Activated naive CD4-positive, alpha-beta T cell (primary cell): Measurements from ENCODE around the gene NCMAP.
"Not testable (repeated sequence)": the region's sequence is repeated elsewhere in the genome, so short reads cannot be mapped to it uniquely, and the experiment has no call there.

Experiments
- DNase-seq, 4 experiments: peaks; one replicate each; lab custom pipeline; 2025; lab: John Stamatoyannopoulos, UW

The NCMAP gene

DNA sequence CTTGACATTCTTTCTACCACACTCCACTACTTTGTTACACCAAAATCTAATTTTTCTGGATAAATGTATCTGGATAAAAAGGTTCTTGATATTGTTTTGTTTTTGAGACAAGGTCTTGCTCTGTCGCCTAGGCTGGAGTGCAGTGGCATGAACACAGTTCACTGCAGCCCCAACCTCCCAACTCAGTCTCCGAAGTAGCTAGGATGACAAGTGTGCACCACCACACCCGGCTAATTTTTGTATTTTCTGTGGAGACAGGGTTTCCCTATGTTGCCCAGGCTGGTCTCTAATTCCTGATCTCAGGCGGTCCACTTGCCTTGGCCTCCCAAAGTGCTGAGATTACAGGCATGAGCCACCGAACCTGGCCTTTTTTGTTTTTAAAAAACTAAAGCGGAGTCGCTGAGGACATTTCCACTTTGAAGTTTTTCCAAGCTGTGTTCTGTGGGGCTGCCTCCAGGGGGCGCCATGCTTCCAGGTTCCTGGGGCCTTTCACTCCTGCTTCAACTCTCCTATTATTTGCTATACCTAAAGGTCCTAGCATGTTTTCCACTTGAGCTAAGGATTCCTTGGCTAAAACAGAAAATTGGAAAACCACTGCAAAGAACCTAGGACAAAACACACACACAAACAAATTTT, 14.1 kb upstream of the NCMAP start:
- peak in 1 of 4 experiments; percentile 6 for DNase-seq

DNA sequence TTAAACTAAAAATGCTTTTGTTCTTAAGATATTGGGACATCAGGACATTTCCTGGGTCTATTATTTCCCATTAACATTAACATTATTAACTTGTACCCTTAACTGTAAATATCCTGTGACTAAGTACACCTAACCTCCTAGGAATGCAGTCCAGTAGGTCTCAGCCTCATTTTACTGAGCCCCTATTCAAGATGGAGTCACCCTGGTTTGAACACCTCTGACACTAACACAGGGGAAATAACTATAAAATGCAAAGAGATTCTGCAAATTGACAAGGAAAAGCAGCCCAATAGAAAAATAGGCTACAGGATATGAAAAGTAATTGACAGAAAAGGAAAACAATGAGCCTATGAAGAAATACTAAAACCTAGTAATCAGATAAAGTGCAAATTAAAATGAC, 11.6 kb upstream of the NCMAP start:
- no peak for DNase-seq

GRCh38 chr1:24545662-24546061, 10.2 kb upstream of the NCMAP start:
- no peak for DNase-seq

GRCh38 chr1:24547195-24547594, 8.7 kb upstream of the NCMAP start:
- no peak for DNase-seq

- DNase-seq = no peak
Observed at GRCh38 chr1:24548070-24548469, 7.8 kb upstream of the NCMAP start.

GRCh38 chr1:24549210-24549609, 6.7 kb upstream of the NCMAP start:
- not testable (repeated sequence) for DNase-seq

GRCh38 chr1:24551290-24551959, 4.5 kb upstream of the NCMAP start:
- no peak for DNase-seq

GRCh38 chr1:24551960-24552571, 3.8 kb upstream of the NCMAP start:
- DNase-seq = no peak

DNA sequence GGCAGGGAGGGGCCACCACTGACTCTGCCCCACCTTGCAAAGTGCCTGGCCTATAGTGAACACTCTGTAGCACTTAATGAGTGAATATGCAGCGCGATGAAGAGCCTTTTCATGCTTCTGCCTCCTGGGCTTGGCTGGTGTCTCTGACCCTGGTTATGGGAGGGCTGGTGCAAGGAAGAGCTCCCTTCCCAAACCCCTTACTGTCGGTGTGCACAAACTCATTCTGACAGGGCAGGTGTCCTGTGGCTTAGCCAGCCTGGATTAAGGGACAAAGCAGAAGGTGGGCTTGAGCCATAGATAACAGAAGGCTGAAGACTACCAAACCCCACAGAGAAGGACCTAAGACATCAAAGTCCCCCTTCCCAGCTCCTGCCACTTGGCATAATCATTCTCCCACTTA, 2.0 kb upstream of the NCMAP start:
- DNase-seq = no peak

GRCh38 chr1:24554714-24555113, 1.2 kb upstream of the NCMAP start:
- DNase-seq = no peak

- no peak for DNase-seq
Observed at GRCh38 chr1:24556414-24556795, 518 bp downstream of the NCMAP start.

DNA sequence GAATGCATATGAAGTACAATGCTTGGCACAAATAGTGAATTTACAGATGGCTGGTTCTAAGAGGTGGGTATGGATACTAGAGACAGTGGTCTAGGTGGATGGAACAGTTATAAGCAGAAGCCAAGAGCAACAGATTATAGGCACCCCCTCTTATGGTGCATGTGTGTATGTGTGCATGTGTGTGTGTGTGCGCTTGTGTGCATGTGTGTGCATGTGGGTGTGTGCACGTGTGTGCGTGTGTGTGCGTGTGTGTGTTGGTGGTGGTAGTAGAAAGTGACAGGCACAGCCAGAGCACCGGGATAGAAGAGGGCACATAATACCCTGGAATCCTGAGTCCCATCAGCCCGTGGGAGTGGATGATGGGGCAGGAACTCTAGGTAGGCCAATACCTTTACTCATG, 1.3 kb downstream of the NCMAP start:
- no peak for DNase-seq

DNA sequence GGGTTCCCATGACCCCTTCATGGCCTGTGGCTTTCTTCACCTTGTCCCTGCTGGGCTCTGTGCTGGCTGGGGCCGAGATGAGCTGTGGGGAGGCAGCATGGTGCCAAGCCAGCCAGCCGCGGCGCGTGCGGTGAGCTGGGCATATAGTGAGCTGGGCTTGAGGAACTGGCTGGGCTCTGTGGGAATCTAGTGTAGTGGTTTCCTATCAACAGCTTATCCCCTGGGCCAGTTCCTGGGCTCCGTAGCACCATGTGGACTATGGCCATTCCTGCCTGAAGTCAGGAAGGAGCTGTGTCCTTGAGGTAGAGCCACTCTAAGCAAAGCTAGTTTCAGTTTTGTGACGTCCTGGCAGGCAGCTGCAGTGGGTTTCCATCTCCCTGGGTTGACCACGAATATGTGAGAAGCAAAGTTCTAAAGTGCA, 1.8 kb downstream of the NCMAP start:
- DNase-seq = no peak

DNA sequence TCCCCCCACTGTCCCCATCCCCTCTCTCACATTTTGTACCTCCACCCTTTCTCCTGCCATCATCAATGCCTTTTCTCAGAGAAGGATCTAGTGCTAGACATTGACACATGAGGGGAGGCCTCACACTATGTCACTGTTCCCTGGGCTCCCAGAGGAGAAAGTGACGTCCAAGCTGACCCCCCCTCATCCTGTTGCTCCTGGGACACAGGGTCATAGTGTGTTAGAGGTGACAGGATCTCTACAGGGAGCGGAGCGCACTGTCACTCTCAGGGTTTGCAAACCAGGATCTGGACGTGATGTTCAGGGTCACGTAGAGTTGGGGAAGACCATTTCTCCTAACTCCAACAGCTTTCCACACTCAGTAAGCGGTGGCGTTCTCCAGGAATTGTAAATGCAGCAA, 2.6 kb downstream of the NCMAP start:
- no peak for DNase-seq

DNA sequence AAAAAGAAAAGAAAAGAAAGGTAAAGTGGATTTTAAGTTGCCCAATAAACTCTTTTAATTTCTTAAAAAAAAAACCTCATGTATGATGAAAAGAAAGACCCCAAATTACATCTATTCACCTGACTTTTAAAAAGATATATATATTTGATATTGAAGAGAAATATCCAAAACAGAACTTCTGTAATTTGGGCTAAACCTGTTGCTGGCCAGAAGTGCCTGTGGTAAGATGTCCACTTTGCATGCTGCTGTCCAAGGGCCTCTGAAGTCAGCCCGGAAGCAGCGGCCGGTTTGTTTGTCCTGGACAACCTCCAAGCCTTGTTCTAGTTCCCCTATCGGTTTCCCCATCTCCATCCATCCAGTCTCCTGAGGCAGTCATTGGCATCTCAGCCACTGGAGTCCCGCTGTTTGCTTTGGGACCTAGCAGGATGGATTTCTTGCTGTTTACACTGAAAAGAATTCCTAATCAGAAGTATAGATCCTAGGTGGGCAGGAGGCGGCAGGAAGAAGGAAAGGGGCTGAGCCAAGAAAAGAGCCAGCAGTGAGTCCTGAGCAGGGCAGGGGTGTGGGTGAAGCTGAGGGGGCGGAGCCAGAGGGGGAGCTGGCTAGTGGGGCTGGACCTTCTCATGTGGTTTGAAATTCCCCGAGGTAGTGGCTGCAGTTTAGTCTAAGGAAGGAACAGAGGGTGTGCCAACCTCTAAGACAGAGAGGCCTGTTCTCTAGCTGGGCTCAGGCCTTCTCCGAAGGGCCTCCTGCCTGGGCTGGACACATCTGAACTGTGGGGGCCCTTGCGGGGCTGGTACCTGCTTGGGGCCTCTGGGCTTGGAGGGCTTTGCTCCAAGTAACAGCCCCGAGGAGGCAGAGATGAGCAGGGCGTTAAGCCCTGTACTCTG, 3.3 kb downstream of the NCMAP start:
- DNase-seq = no peak

DNA sequence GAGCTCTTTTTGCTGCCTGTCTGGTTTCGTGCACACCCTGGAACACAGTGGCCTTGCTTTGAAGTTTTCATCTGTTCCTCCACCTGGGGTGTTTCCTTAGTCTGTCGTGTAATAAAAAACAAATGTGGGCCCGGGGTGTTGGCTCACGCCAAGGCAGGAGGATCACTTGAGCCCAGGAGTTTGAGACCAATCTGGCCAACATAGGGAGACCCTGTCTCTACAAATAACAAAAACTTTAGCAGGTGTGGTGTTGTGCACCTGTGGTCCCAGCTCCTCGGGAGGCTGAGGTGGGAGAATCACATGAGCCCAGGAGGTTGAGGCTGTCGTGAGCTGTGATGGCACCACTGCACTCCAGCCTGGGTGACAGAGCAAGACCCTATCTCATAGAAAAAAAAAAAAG, 4.5 kb downstream of the NCMAP start:
- DNase-seq = no peak

- no peak for DNase-seq
Observed at GRCh38 chr1:24562625-24563024, 6.7 kb downstream of the NCMAP start.

DNA sequence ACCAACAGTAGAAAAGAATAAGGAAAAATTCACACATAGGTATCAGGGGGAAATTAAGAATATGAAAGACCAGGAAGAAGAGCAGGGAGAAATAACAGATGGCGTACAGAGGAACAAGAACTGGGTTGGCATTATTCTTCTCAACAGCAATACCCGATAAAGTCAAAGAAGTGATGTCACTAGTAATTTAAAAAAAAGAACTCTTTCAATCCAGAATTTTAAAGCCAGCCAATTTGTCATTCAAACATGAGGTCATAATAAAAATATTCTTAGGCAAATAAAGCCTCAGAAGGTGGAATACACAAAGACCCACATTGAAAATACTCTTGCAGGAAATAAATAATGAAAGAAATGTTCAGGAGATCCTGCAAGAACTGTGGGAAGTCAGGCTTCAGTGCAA, 8.8 kb downstream of the NCMAP start:
- no peak for DNase-seq

DNA sequence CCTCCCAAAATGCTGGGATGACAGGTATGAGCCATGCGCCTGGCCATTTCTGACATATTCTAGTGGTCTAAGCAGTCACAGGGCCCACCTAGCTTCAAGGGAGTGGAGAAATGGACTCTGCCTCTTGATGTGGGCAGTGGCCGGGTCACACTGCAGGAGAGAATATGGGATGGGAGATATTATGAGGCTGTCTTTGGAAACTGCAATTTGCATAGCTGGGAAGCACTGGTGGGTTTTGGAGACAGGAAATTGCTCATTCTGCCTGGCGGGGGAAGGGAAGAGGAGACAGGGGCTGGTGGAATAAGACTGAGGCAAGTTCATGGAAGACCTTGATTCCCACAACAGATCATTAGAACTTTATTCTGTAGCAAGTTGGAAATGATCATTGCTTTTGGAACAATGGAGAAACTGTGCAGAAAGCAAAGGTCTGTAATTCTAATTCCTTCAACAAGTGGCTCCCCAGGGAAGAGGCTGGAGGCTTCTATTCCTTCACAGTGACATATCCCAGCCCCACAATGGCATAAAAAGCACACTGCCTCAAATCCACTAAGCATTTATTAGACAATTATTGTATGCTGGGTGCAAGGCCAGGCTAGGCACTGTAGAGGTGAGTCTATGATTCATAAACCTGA, 10.5 kb downstream of the NCMAP start:
- DNase-seq = no peak

DNA sequence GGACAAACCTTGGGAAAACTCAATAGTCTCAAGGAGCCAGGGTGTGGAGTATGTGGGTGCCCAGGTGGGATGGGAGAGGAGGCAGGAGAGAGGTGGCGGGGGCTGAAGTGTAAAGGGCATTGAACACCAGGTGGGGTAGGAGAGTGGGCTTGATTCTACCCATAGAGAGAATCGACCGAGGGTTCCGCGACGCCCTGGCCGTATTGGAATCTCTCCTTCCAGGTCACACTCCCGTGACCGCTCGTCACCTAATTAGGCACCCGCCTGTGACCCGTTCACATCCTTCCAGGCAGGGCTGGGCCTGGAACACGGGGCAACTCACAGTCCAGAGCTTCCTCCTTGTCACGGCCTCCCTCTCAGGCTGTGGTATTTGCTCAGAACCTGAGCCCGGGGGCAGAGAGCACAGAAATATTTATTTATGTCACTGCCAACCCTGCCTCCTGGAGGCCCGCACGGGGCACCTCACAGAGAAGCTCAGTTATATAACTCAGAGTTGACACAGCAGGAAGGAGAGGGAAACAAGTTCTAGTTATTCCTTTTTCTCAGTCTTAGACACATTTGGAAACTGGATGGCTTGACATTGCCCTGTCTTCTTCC, 12.0 kb downstream of the NCMAP start:
- no peak for DNase-seq

GRCh38 chr1:24568475-24568874, 12.6 kb downstream of the NCMAP start:
- DNase-seq = no peak
